Ascending aorta (tissue), 1 donor: Measurements from ENCODE around the gene LMO1. TPM values are rescaled to one million over a fixed set of nuclear protein-coding genes. Genes with fewer than 3 reads are reported as not detected.

Experiments
- total RNA-seq: library from RNA; depleted of rRNA; stranded (reverse); fragments of >200 nt; gene quantifications from one replicate; pipeline ENCODE4 v1.1.0, GENCODE V29; 2016

LMO1 gene
- total RNA-seq, 1 donor from 2014 or later, result not detected

Other genes with a start within 250 kb of the LMO1 start
- 12.9 TPM for gene TUB, start 182.7 kb downstream of the LMO1 start, total RNA-seq
- gene RIC3, start 94.9 kb downstream of the LMO1 start, total RNA-seq, result 5.3 TPM